ENCODE results near the gene APBB3. TPM values are rescaled to one million over a fixed set of nuclear protein-coding genes. Genes with fewer than 3 reads are reported as not detected.

The APBB3 gene
- total and polyA plus RNA-seq, 9 of the 15 experiments (the other 6 are each of a cell fraction or from before 2014, with no cell fraction given) = 0.17 to 24.3 (median 9.5) TPM

DNA sequence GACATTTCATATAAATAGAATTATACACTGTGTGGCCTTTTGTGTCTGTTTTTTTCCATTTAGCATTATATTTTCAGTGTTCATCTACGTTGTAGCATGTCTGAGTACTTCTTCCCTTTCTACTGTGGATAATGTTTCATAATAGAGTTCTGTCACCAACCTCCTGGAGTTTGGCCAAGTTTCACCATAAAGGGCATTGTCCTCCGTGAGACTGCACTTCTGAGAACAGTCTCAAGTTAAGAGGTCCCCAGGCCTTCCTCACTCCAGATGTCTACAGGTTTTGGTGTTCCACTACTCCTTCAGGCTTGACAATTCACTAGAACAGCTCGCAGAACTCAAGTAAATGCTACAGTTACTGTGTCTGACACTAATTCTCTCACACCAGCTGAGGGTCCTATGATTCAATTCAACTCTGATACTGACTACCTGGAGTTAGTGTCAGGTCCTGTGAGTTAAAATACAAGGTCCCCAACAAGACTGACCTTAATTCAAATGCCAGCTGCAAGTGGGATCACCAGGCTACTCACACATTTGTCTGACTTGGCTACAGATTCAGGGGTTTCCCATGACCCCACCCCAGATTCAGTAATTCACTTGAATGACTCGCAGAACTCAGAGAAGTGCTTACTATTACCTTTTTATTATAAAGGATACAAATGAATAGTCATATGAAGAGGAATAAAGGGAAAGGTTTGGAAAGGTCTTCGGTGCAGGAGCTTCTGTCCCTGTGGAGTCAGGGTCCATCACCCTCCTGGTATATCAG, 31.3 kb upstream of the APBB3 start:
- no peak overlapping the region for H3K4me2 ChIP-seq (ENCODE audit: insufficient read depth, low read length)
- intact Hi-C loops (cut with micrococcal nuclease) (no loop called here), in situ Hi-C loops (cut with MboI) (no loop called here)
- POLR2A ChIA-PET = no interaction called here
- H3K79me2 ChIP-seq (ENCODE audit: control insufficient read depth, insufficient read depth, low read length) = no peaks in the 10 kb centered on the region
- BruUV-seq (replicated peaks) = no TSS peak
- peak in 2 of 4 experiments; percentile 4 to 52 for DNase-seq (ENCODE audit: extremely low read depth in 1 of 4, low spot score in 3 of 4)
- H3K27ac ChIP-seq (ENCODE audit: extremely low read depth, low read depth, low read length) = no peak overlapping the region
- no peak overlapping the region for H3K4me3 ChIP-seq
- H3K36me3 ChIP-seq (ENCODE audit: control insufficient read depth, insufficient read depth, low read length) = no peaks in the 10 kb centered on the region
- 25% methylated on average over 5 of the region's 5 CpGs for WGBS (ENCODE audit: insufficient coverage, low coverage, missing lambda C conversion rate)
- H2AFZ ChIP-seq (ENCODE audit: low read depth, low read length) = peak overlapping the region; percentile 67
- ATAC-seq = peak; percentile 28; the same call in 2 of the 3 replicates
- no peaks in the 10 kb centered on the region for H3K9me3 ChIP-seq (replicated peaks; ENCODE audit: control insufficient read depth, insufficient read depth, low read depth, low read length)
- TF ChIP-seq SOX6 (IDR thresholded peaks at IDR 0.05) (peak; percentile 84), NFIC (IDR thresholded peaks at IDR 0.05) (peak; percentile 81), CEBPG (CRISPR knock-in tag; IDR thresholded peaks at IDR 0.05) (no peak), CEBPG (tag; conservative IDR thresholded peaks at IDR 0.05 in 1 of 2, IDR thresholded peaks at IDR 0.05 in 1 of 2) (peak in 1 of 2 experiments; percentile 34; a peak in 1 of 4 replicates), PREB (CRISPR knock-in tag; IDR thresholded peaks at IDR 0.05) (no peak), KDM5B (IDR thresholded peaks at IDR 0.05; ENCODE audit: insufficient replicate concordance, low read depth, low read length) (no peak), CEBPB (tag; IDR thresholded peaks at IDR 0.05) (peak; percentile 78)
- peaks cover 2 to 4% of the 10 kb centered on the region in 2 experiments; a peak in 1 of 5 replicates for H3K4me1 ChIP-seq (replicated peaks in 1 of 2; ENCODE audit: control insufficient read depth in 2 of 2, insufficient read depth in 2 of 2, low read length in 2 of 2)
- no peaks in the 10 kb centered on the region for H3K27me3 ChIP-seq (ENCODE audit: control insufficient read depth in 2 of 2, insufficient read depth in 2 of 2, low read length in 2 of 2)
- no peaks in the 10 kb centered on the region for H3K9me1 ChIP-seq (ENCODE audit: control insufficient read depth, insufficient read depth, low read length)
- FAIRE-seq = peak; percentile 49
- H4K20me1 ChIP-seq (replicated peaks; ENCODE audit: control insufficient read depth, insufficient read depth, low read length) = no peaks in the 10 kb centered on the region
- CTCF ChIA-PET (ENCODE audit: low intra/inter-chr PET ratio) = no interaction called here
- no peak overlapping the region for H3K9ac ChIP-seq (ENCODE audit: insufficient read depth in 1 of 2, low read depth in 2 of 2, low read length in 2 of 2)

All from K562 (cell line).